Neural crest cell (in vitro differentiated cells): ENCODE results near the gene PTPRCAP. TPM values are rescaled to one million over a fixed set of nuclear protein-coding genes. Genes with fewer than 3 reads are reported as not detected.

Experiments used
- DNase-seq: peaks from one replicate; pipeline ENCODE4 v3.0.0; 2021; ENCODE audit warnings: low read depth, mixed read lengths, low spot score
- H3K27ac Mint-ChIP-seq: one replicate; pipeline ENCODE4 v1.8.0; 2021; ENCODE audit warnings: mild to moderate bottlenecking, mixed read lengths; ENCODE audit not compliant: unreplicated experiment
- H3K27me3 Mint-ChIP-seq: 2 replicates; pipeline ENCODE4 v1.8.0; 2021; ENCODE audit warnings: low read depth, mild to moderate bottlenecking, mixed read lengths
- H3K36me3 Mint-ChIP-seq: 2 replicates; pipeline ENCODE4 v1.8.0; 2021; ENCODE audit warnings: low read depth, mild to moderate bottlenecking, mixed read lengths
- H3K4me1 Mint-ChIP-seq: 2 replicates; pipeline ENCODE4 v1.8.0; 2021; ENCODE audit warnings: mixed read lengths
- H3K4me3 Mint-ChIP-seq: one replicate; pipeline ENCODE4 v1.8.0; 2021; ENCODE audit warnings: mild to moderate bottlenecking, mixed read lengths
- H3K9me3 Mint-ChIP-seq: 2 replicates; pipeline ENCODE4 v1.8.0; 2021; ENCODE audit warnings: mixed read lengths
- total RNA-seq: library from RNA; stranded (reverse); gene quantifications from 2 replicates; pipeline ENCODE4 v1.2.1, GENCODE V29; 2021
- TF ChIP-seq, protein P1 (sequence below): fragments of 200-600 bp; sonication (generic); conservative IDR thresholded peaks from 2 replicates; pipeline ENCODE4 v1.5.0; 2021; ENCODE audit warnings: antibody characterized with exemption, mild to moderate bottlenecking

The PTPRCAP gene
- total RNA-seq, 1 donor from 2014 or later, result 0.84 TPM

DNA sequence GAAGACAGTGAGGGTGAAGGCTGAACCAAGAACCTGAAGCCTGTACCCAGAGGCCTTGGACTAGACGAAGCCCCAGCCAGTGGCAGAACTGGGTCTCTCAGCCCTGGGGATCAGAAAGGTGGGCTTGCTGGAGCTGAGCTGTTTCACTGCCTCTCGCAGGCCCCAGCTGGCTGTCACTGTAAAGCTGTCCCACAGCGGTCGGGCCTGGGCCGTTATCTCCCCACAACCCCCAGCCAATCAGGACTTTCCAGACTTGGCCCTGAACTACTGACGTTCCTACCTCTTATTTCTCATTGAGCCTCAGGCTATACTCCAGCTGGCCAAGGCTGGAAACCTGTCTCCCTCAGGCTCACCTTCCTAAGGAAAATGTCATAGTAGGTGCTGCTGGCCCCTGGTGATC, 39.9 kb downstream of the PTPRCAP start:
- no peaks in the 10 kb centered on the region for H3K27me3 Mint-ChIP-seq
- no peak overlapping the region for H3K27ac Mint-ChIP-seq
- peak overlapping the region; percentile 76 for H3K4me3 Mint-ChIP-seq
- H3K9me3 Mint-ChIP-seq, result no peaks in the 10 kb centered on the region
- TF ChIP-seq, protein P1, sequence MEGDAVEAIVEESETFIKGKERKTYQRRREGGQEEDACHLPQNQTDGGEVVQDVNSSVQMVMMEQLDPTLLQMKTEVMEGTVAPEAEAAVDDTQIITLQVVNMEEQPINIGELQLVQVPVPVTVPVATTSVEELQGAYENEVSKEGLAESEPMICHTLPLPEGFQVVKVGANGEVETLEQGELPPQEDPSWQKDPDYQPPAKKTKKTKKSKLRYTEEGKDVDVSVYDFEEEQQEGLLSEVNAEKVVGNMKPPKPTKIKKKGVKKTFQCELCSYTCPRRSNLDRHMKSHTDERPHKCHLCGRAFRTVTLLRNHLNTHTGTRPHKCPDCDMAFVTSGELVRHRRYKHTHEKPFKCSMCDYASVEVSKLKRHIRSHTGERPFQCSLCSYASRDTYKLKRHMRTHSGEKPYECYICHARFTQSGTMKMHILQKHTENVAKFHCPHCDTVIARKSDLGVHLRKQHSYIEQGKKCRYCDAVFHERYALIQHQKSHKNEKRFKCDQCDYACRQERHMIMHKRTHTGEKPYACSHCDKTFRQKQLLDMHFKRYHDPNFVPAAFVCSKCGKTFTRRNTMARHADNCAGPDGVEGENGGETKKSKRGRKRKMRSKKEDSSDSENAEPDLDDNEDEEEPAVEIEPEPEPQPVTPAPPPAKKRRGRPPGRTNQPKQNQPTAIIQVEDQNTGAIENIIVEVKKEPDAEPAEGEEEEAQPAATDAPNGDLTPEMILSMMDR, result no peak
- no peak for DNase-seq
- H3K4me1 Mint-ChIP-seq, result peaks cover 22% of the 10 kb centered on the region
- H3K36me3 Mint-ChIP-seq, result no peaks in the 10 kb centered on the region

GRCh38 chr11:67396587-67397389, 40.7 kb downstream of the PTPRCAP start:
- TF ChIP-seq, protein P1, result no peak
- Mint-ChIP-seq H3K27me3 (no peaks in the 10 kb centered on the region), H3K4me1 (peaks cover 27% of the 10 kb centered on the region), H3K27ac (no peak overlapping the region), H3K9me3 (no peaks in the 10 kb centered on the region), H3K36me3 (no peaks in the 10 kb centered on the region), H3K4me3 (peak overlapping the region; percentile 72)
- DNase-seq, result no peak

- H3K4me1 Mint-ChIP-seq, result peaks cover 30% of the 10 kb centered on the region
- TF ChIP-seq, protein P1, result no peak
- H3K27me3 Mint-ChIP-seq, result peaks cover 2% of the 10 kb centered on the region
- H3K27ac Mint-ChIP-seq, result no peak overlapping the region
- no peaks in the 10 kb centered on the region for H3K9me3 Mint-ChIP-seq
- H3K36me3 Mint-ChIP-seq, result no peaks in the 10 kb centered on the region
- DNase-seq, result no peak
- peak overlapping the region; percentile 72 for H3K4me3 Mint-ChIP-seq
Measured at GRCh38 chr11:67396259-67396581, 41.3 kb downstream of the PTPRCAP start.

DNA sequence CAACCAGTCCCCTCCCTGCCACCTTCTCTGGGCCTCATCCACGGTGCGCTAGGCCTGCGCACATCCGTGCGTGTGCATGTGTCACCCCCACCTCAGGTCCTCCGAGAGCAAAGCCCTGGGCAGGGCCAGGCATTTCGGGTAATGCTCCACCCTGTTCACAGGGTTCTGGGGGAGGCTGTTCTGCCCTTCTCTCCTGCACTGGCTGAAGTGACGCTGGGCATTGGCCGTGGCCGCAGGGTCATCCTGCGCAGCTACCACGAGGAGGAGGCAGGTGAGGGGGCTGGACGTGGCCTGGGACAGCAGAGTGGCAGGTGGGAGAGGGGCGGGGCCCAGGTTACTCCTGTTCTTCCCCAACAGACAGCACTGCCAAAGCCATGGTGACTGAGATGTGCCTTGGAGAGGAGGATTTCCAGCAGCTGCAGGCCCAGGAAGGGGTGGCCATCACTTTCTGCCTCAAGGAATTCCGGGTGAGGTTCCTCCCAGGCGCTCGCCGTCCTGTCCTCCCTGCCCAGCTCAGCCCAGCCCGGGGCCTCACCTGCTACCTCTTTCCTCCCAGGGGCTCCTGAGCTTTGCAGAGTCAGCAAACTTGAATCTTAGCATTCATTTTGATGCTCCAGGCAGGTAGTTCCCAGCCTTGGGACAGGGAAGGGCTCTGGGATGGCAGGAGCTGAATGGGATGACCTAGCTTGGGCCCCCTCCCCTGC, 41.8 kb downstream of the PTPRCAP start:
- H3K27me3 Mint-ChIP-seq, result peaks cover 2% of the 10 kb centered on the region
- TF ChIP-seq, protein P1, result no peak
- H3K4me3 Mint-ChIP-seq, result peak overlapping the region; percentile 72
- H3K9me3 Mint-ChIP-seq, result no peaks in the 10 kb centered on the region
- H3K27ac Mint-ChIP-seq, result no peak overlapping the region
- no peaks in the 10 kb centered on the region for H3K36me3 Mint-ChIP-seq
- H3K4me1 Mint-ChIP-seq, result peaks cover 30% of the 10 kb centered on the region
- no peak for DNase-seq

DNA sequence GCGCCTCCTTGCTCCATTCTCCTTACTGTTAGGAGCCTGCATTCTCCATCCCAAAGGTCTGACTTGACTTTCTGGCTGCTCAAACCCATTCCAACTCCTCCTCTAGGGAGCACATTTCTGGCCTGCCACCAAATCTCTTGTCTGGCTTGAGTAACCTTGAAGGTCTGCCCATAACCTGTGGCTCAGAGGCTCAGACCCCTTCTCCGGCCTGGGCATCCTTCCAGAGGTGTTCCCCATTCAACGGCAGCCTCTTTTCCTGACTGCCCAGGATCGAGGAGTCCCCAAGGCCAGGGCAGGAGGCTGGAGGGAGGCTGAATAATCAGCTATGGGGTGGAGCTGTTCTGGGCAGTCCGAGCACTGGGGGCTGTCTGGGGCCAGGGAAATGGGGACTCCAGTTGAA, 43.5 kb downstream of the PTPRCAP start:
- no peak overlapping the region for H3K27ac Mint-ChIP-seq
- no peaks in the 10 kb centered on the region for H3K36me3 Mint-ChIP-seq
- H3K9me3 Mint-ChIP-seq, result no peaks in the 10 kb centered on the region
- TF ChIP-seq, protein P1, result no peak
- H3K4me3 Mint-ChIP-seq, result peak overlapping the region; percentile 93
- peaks cover 10% of the 10 kb centered on the region for H3K27me3 Mint-ChIP-seq
- DNase-seq, result no peak
- H3K4me1 Mint-ChIP-seq, result peaks cover 34% of the 10 kb centered on the region
